ENCODE data around the gene MTG2.

DNA sequence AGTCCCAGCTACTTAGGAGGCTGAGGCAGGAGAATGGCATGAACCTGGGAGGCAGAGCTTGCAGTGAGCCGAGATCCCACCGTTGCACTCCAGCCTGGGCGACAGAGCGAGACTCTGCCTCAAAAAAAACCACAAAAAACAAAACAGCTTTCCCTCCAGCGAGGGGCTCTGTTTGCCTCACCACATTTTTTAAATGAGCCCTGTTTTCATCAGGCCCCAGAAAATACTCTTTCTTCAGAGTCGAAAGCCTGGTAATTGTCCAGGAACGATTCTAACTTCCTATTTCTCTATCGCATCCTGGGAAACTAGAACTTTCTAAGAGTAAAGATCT is 12.2 kb downstream of the MTG2 start:
- TF ChIP-seq, protein P1, sequence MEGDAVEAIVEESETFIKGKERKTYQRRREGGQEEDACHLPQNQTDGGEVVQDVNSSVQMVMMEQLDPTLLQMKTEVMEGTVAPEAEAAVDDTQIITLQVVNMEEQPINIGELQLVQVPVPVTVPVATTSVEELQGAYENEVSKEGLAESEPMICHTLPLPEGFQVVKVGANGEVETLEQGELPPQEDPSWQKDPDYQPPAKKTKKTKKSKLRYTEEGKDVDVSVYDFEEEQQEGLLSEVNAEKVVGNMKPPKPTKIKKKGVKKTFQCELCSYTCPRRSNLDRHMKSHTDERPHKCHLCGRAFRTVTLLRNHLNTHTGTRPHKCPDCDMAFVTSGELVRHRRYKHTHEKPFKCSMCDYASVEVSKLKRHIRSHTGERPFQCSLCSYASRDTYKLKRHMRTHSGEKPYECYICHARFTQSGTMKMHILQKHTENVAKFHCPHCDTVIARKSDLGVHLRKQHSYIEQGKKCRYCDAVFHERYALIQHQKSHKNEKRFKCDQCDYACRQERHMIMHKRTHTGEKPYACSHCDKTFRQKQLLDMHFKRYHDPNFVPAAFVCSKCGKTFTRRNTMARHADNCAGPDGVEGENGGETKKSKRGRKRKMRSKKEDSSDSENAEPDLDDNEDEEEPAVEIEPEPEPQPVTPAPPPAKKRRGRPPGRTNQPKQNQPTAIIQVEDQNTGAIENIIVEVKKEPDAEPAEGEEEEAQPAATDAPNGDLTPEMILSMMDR (IDR thresholded peaks at IDR 0.05; ENCODE audit: low read length): no peak
- TF ChIP-seq EZH2 (optimal IDR thresholded peaks at IDR 0.05; ENCODE audit: low read depth, low read length) (no peak), EZH2phosphoT487 (IDR thresholded peaks at IDR 0.05; ENCODE audit: low read length) (no peak)

Measured in MM.1S (cell line).